ENCODE data around the gene CNOT6.
"Not testable (repeated sequence)": the region's sequence is repeated elsewhere in the genome, so short reads cannot be mapped to it uniquely, and the experiment has no call there.

Gene CNOT6

DNA sequence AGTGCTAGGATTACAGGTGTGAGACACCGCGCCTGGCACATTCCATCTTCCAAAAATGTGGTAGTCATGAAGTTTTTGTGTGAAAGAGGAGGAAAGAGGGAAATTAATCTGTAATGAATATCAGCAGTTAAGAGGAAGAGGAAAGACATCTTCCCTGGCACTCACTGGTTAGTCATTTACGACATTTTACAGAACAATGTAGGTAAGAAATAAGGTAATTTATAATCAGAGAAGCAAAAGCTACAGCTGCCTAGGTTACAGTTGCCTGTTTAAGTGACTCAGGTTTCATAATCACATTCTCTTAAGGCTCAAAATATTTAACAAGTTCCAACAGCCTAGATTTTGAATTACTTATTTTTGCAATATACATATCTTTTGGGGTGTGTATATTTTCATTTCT lies 26.9 kb downstream of the CNOT6 start:
- no peak for FAIRE-seq

DNA sequence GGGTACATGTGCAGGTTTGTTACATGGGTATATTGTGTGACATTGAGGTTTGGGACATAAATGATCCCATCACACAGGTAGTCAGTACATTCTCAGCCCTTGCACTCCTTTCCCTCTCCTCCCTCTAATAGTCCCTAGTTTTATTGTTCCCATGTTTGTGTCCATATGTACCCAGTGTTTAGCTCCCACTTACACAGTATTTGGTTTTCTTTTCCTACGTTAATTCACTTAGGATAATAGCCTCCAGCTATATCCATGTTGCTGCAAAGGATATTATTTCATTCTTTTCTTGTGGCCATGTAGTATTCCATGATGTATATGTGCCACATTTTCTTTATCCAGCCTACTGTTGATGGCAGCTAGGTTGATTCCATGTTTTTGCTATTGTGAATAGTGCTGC lies 27.4 kb downstream of the CNOT6 start:
- no peak for FAIRE-seq

DNA sequence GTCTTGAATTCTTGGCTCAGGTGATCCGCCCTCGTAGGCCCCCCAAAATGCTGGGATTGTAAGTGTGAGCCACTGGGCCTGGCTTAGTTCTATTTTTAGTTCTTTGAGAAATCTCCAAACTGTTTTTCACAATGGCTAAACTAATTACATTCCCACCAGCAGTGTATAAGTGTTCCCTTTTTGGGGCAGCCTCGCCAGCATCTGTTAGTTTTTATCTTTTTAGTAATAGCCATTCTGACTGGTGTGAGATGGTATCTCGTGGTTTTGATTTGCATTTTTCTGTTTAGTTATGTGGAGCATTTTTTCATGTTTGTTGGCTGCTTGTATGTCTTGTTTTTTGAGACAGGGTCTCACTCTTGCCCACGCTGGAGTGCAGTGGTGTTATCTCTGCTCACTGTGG lies 28.2 kb downstream of the CNOT6 start:
- no peak for FAIRE-seq

DNA sequence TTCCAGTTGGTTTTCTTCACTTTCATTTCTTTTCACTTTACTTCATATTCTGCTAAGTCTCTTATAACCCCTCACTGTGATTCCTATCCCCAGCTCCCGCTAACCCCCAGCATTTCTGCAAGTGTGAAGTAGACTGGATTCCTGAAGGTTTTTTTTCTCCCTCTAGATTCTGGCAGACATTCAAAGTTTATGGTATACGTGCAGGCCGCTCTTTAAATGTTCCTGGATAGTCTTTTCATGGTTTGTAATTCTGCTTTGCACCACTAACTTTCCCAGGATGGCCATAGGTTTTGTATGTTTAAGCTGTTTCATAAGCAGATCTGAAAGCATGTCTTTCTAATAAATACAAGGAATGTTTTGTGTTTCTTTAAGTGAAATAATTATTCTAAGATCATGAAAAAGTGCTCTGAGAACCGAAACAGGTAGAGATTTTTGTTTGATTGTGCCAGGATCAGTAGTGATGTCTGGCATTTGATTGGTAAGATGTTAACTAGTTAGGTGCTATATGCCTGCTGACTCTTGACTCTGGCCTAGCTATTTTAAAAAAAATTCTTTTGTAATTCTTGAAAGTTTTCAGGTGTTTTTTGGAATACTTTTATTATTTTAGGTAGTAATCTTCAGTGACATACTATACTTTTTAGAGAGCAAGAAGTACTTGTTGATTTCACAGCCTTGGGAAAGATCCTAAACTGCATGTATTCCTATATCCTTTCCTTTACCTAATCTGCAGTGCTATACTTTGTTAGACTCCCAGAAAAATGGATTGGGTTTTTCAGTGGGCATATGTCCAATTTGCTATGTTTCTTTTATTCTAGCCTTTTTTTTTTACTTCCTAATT lies 29.7 kb downstream of the CNOT6 start:
- no peak for FAIRE-seq

DNA sequence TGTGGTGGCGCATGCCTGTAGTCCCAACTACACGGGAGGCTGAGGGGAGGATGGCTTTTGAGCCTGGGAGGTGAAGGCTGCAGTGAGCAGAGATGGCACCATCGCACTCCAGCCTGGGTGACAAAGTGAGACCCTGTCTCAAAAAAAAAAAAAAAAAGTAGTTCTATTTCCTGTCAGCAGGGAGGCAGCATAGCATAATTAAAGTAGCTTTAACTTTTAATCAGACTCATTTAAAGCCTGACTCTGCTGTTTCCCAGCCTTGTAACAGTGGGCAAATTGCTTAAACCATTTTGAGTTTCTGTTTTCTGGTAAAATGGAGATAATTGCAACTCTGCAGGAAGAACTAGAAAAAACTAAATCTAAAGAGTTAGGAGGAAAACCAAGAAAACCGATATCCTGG lies 31.2 kb downstream of the CNOT6 start:
- FAIRE-seq, result no peak

DNA sequence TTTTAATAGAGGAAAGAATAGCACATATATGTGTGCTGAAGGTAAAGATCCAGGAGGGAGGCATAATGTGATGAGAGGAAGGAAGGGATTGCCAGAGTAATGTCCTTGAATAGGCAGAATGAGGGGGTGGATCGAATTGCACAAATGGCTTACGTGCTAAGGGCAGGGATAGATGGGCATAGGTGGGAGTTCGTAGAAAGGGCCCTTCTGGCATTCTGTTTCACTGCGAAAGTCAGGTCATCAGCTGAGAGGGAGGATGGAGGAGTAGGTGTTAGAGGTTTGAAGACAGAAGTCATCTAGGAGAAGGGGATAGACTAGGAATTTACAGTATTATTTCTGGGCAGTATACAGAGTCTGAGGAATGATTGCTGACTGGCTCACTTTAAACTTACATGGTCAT lies 32.1 kb downstream of the CNOT6 start:
- no peak for FAIRE-seq

DNA sequence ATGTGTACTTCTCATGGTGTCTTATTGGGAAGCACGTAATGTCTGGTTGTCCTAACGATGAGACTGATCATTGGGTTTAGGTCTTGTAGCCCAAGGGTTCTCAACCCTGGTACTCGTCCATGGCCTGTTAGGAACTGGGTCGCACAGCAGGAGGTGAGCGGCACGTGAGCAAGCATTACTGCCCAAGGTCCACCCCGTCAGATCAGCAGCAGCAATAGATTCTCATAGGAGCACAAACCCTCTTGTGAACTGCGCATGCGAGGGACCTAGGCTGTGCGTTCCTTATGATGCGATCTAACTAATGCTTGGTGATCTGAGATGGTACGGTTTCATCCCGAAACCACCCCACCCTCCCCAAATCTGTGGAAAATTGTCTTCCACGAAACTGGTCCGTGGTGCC lies 33.5 kb downstream of the CNOT6 start:
- no peak for FAIRE-seq

DNA sequence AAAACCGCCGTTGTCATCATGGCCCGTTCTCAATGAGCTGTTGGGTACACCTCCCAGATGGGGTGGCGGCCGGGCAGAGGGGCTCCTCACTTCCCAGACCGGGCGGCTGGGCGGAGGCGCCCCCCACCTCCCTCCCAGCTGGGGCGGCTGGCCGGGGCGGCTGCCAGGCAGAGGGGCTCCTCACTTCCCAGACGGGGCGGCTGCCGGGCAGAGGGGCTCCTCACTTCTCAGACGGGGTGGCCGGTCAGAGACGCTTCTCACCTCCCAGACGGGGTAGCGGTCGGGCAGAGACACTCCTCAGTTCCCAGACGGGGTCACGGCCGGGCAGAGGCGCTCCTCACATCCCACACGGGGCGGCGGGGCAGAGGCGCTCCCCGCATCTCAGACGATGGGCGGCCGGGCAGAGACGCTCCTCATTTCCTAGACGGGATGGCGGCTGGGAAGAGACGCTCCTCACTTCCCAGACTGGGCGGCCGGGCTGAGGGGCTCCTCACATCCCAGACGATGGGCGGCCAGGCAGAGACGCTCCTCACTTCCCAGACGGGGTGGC lies 36.9 kb downstream of the CNOT6 start:
- not testable (repeated sequence) for FAIRE-seq

DNA sequence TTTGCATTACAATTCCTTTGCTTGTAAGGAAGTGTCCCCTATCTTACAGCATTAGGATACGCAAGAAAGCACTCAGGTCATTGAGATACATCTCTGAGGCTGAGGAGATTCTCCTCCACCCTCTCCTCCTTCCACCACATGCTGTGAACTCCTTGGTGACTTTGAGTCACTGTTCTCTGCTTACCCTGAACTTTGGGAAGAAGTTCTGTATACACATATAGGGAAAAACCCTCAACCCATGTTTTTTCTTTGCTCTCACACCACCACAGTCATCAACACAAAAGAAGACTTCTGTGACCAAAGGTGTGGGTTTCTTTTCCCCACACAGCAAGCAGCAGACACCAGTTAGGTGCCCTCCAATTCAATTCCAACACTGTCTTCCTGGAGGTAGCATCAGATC lies 38.1 kb downstream of the CNOT6 start:
- FAIRE-seq, result no peak

DNA sequence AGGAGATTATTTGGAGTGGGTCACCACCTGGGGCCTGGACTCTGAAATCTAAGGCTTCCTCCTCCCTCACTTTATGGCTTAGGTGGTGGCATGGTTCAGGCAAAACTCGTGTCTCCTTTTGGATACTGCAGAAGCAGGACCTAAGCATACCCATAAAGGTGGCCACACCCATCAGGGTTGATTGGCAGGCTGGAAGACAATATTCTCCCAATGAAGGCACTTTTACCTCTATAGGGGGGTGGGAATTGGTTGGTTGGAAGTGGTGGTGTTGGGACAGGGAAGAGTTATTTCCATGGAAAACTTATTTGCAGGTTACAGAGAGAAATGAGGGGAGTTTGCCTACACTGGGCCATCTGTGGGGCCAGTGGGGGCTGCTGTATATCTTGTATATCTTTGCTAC lies 39.7 kb downstream of the CNOT6 start:
- no peak for FAIRE-seq

DNA sequence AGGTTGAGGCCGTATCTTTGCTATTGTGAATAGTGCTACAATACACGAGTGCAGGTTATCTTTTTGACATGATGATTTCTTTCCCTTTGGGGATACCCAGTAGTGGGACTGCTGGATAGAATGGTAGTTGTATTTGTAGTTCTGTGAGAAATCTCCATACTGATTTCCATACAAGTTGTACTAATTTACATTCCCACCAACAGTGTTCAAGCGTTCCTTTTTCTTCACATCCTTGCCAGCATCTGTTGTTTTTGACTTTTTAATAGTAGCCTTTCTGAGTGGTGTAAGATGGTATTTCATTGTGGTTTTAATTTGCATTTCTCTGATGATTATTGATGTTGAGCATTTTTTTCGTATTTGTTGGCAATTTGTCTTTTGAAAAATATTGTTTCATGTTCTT lies 41.4 kb downstream of the CNOT6 start:
- no peak for FAIRE-seq

DNA sequence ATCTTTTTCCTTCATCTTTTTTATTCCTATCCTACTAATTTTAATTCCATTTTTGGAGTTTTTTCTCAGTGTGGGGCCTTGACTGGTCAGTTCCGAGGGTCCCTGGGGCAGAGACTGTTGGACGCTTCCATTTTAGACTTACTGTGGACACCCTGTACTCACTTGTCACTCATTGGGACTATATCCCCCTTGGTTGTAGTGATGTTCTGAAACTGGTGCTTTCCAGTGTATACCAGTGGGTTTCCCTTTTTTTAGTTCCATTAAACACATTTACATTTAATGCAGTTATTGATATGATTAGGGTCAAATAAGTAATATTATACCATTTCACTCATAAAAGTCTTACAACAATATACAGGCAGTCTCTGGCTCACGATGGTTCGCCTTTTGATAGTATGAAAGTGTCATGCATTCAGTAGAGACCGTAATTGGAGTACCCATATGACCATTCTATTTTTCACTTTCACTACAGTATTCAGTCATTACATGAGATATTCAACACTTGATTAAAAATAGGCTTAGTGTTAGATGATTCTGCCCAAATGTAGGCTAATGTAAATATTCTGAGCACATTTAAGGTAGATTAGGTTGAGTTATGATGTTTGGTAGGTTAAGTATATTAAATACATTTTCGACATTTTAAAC lies 46.0 kb downstream of the CNOT6 start:
- FAIRE-seq, result no peak

DNA sequence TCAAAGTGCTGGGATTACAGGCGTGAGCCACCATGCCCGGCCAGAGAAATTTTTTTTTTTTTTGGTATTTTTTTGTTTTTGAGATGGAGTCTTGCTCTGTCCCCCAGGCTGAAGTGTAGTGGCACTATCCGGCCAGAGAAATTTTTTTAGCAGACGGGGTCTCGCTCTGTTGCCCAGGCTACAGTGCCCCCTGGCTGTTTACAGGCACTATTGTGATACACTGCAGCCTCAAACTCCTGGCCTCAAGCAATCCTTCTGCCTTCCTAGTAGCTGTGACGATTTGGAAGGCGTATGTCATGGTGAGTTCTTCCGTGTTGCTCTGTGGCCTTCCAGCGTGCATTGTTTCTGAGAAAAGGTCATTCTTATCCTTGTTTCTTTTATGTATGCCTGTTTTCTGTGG lies 47.5 kb downstream of the CNOT6 start:
- no peak for FAIRE-seq

DNA sequence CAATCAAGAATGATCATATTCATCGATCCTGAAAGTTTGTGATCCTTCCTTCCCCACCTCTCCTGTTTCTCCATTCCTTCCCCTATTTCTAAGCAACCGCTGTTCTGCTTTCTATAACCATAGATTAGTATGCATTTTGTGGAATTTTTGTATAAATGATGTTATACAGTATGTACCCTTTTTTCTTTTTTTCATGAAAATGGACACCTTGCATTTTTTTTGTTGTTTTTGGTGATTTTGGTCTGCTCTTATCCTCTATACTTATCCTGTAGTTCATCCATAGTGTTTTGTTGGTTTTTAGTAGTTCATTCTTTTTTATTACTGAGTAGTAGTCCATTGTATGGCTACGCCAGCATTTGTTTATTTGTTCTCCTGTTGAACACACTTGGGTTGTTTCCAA lies 51.1 kb downstream of the CNOT6 start:
- FAIRE-seq, result no peak

DNA sequence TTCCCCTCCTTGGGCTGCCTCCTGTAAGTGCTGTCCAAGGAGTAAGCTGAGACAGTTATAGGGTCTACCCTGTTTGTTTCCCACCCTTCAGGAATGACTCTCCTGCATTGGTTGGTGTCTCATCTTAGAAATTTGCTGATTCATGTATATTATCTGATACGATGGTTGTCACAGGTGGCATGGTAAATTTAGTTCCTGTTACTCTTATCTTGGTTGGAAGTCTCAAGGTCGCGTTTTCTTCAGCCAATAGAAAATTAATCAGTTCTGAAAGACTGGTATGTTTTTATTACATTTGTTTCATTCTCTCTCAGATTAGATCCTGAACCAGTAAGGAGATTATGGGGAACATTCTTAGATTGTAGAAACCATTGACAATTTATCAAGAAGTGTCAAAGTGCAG lies 54.4 kb downstream of the CNOT6 start:
- FAIRE-seq, result no peak

DNA sequence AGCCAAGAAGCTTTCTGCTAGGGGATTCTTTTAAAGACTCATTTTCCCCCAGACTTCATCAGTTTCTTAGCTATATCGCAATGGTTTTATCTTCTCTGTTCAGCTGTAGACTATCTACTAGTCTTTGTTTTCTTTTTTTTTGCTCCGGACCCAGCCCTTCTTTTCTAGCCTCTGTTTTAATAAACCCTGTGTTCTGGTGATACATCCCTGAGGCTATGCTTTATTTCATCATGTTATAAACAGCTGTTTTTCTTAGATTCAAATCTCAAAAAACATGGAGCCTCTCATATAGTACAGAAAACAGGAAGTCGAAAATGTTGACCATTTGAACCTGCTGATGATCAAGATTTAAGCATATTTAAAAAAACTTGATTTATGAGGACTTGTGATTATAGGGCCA lies 59.4 kb downstream of the CNOT6 start:
- FAIRE-seq, result no peak

DNA sequence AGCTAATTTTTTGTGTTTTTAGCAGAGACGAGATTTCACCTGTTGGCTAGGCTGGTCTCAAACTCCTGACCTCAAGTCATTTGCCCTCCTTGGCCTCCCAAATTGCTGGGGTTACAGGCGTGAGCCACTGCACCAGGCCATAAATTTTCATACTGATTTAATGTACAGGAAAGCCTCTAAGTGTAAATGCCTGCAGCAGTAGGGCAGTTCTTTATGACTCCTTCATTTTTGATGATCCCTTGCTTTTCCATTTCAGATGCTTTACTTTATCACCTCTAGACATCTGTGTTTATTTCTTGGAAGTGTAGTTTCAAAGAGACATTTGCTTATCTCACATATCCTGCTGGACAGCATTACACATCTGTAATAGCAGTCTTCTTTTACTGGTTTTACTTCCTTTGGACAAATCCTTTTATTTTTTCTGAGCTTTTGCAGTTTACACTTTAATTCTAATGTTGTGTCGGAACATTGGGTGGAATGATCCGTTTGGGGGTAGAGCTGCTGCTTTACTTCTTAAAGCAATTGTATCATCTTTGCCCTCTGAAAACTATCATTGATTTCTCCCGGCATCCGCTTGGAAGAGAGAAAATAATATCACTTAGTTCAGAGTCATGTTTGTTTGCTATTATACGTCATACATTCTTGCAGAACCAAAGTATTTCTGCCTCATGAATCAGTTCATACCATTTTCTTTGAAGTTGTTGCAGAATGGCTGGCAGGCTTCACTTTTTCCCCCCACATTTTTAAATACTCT lies 61.2 kb downstream of the CNOT6 start:
- FAIRE-seq, result no peak

DNA sequence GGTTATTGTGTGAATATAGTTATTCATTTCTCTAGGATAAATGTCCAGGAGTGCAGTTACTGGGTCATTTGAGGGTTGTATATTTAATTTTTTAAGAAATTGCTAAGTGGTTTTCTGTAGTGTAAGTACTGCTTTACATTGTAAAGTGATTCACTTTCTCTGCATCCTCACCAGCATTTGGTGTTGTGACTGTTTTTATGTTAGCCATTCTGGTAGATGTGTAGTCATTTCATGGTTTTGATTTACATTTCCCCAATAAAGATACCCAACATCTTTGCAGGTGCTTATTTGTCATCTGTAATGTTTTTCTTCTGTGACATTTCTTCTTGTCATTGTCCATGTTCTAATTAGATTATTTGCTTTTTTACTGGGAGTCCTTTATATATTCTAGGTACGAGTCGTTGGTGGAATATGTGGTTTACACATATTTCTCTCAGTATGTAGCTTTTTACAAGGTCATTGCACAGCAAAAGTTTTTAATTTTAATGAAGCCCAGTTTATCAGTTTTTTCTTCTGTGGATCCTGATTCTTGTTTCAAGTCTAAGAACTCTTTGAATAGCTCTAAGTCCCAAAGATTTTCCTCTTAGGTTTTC lies 63.1 kb downstream of the CNOT6 start:
- no peak for FAIRE-seq

DNA sequence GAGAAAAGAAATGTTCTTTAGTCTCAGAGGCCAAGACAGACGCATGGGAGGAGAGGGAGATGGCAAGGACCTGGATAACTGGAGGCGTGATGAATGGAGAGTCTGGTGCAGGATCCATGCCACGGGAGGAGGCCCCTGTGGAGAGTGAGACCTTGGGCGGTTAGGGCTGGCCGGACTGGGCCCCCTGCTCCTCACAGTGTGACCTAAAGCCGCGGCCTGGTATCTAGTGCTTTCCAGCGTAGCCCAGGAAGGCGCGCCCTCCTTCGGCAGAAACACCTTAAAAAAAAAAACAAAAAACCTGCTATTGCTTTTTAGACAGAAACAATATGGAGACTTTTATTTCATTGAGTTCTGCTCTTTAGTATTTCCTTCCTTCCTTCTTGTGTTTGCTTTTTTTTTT lies 64.1 kb downstream of the CNOT6 start:
- FAIRE-seq, result no peak

DNA sequence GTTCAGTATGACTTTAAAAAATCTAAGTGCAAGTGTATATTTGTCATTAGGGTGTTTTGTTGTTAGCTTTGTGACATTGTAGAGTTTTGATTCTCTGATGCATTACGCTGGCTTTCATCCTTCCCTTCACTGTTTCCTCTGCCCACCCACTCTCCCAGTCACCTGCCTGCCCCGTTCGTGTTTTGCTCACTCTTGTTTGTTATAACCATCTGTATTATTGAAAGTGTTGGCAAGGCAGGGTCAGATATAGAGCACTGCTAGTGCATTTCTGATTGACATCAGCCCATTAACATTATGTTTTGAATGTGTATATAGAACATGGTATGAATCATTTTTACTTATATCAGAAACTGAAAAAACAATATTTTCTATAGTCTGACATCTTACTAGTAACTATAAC lies 69.8 kb downstream of the CNOT6 start:
- no peak for FAIRE-seq

DNA sequence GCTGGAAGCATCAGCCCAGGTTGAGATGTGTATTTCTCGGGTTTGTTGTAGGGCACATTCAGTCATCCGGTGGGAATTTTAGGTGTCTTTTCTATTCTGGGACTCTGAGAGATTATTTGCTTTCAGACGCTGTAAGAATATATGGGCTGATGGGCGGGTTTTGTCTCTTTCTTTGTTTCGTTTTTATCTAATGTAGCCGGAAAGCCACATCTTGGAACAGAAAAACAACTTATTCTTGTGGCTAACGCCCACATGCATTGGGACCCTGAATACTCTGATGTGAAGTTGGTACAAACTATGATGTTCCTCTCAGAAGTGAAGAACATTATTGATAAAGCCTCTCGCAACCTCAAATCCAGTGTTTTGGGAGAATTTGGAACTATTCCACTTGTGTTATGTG lies 74.7 kb downstream of the CNOT6 start:
- FAIRE-seq, result no peak

DNA sequence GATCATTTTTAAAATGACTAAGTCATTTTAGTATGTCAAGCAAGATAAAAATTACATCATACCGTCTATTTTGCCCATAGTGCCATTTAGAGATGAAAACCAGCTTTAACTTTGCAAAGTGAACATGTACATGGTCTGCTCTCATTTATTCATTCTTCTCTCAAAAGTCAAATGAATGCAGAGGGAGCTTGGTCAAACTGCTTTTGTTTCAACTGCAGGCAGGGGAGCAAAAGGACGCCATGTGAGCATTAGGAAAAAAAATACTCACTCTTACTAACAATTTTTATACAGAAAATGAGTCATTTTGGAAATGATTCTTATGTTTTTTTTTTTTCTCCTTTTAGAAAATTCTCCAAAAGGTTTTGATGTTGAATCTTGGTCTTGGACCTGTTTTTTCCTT lies 81.4 kb downstream of the CNOT6 start:
- no peak for FAIRE-seq

DNA sequence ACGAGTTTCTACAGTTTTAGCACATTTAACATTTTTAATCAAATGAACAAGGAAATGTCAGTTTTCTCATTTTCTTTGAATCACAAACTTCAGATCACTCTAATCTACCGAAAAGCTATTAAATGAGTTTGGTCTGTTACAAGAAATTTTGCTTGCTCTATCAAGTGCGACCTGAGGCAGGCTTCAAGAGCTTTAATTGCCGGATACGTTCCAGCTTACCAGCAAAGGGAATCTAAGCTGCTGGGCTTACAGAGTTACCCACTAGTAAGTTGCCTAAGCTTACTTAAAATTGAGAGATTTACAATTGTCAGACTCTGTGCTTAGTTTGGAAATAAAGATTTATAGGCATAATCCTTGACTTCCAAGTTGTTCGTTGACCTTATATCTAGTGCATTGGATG lies 86.5 kb downstream of the CNOT6 start:
- no peak for FAIRE-seq

Measured in TTC549 (cell line).